Activated naive CD4-positive, alpha-beta T cell treated with anti-CD3 and anti-CD28 coated beads, Interleukin-2, amount 50 U/mL, for 24 hours (primary cell): ENCODE results near the gene INSIG1.
A peak's percentile ranks its signal among the peaks of the same experiment; 100 is the strongest.

Source experiments
- H3K27ac Mint-ChIP-seq: one replicate; pipeline ENCODE4 v1.8.0; 2021; ENCODE audit warnings: mild to moderate bottlenecking, mixed read lengths
- H3K27me3 Mint-ChIP-seq: one replicate; pipeline ENCODE4 v1.8.0; 2021; ENCODE audit warnings: mixed read lengths
- H3K36me3 Mint-ChIP-seq: one replicate; pipeline ENCODE4 v1.8.0; 2021; ENCODE audit warnings: mixed read lengths
- H3K4me1 Mint-ChIP-seq: one replicate; pipeline ENCODE4 v1.8.0; 2021; ENCODE audit warnings: mixed read lengths
- H3K4me3 Mint-ChIP-seq: one replicate; pipeline ENCODE4 v1.8.0; 2021; ENCODE audit warnings: mild to moderate bottlenecking, mixed read lengths
- H3K9me3 Mint-ChIP-seq: one replicate; pipeline ENCODE4 v1.8.0; 2021; ENCODE audit warnings: mixed read lengths

The INSIG1 gene

GRCh38 chr7:155338632-155339320 is 41.1 kb downstream of the INSIG1 start:
- Mint-ChIP-seq H3K4me1 (peaks cover 12% of the 10 kb centered on the region), H3K27ac (no peak overlapping the region), H3K27me3 (no peaks in the 10 kb centered on the region), H3K9me3 (no peaks in the 10 kb centered on the region), H3K4me3 (peak overlapping the region; percentile 71), H3K36me3 (no peaks in the 10 kb centered on the region)

GRCh38 chr7:155339474-155339873 is 41.8 kb downstream of the INSIG1 start:
- H3K27me3 Mint-ChIP-seq, result no peaks in the 10 kb centered on the region
- peaks cover 12% of the 10 kb centered on the region for H3K4me1 Mint-ChIP-seq
- no peak overlapping the region for H3K27ac Mint-ChIP-seq
- H3K9me3 Mint-ChIP-seq, result no peaks in the 10 kb centered on the region
- H3K36me3 Mint-ChIP-seq, result no peaks in the 10 kb centered on the region
- H3K4me3 Mint-ChIP-seq, result no peak overlapping the region

- no peak overlapping the region for H3K4me3 Mint-ChIP-seq
- H3K4me1 Mint-ChIP-seq, result peaks cover 14% of the 10 kb centered on the region
- no peak overlapping the region for H3K27ac Mint-ChIP-seq
- H3K9me3 Mint-ChIP-seq, result no peaks in the 10 kb centered on the region
- no peaks in the 10 kb centered on the region for H3K36me3 Mint-ChIP-seq
- H3K27me3 Mint-ChIP-seq, result no peaks in the 10 kb centered on the region
Measured at GRCh38 chr7:155340071-155340531, 42.4 kb downstream of the INSIG1 start.

- no peaks in the 10 kb centered on the region for H3K27me3 Mint-ChIP-seq
- no peaks in the 10 kb centered on the region for H3K9me3 Mint-ChIP-seq
- peak overlapping the region; percentile 4 for H3K4me3 Mint-ChIP-seq
- H3K27ac Mint-ChIP-seq, result no peak overlapping the region
- H3K36me3 Mint-ChIP-seq, result no peaks in the 10 kb centered on the region
- H3K4me1 Mint-ChIP-seq, result peaks cover 18% of the 10 kb centered on the region
Measured at GRCh38 chr7:155340721-155341120, 43.0 kb downstream of the INSIG1 start.

GRCh38 chr7:155341463-155341983 is 43.8 kb downstream of the INSIG1 start:
- Mint-ChIP-seq H3K27me3 (no peaks in the 10 kb centered on the region), H3K4me3 (no peak overlapping the region), H3K4me1 (peaks cover 18% of the 10 kb centered on the region), H3K27ac (no peak overlapping the region), H3K9me3 (no peaks in the 10 kb centered on the region), H3K36me3 (no peaks in the 10 kb centered on the region)

GRCh38 chr7:155342313-155342712 is 44.6 kb downstream of the INSIG1 start:
- Mint-ChIP-seq H3K27me3 (no peaks in the 10 kb centered on the region), H3K4me1 (peaks cover 18% of the 10 kb centered on the region), H3K4me3 (no peak overlapping the region), H3K9me3 (no peaks in the 10 kb centered on the region), H3K27ac (no peak overlapping the region), H3K36me3 (no peaks in the 10 kb centered on the region)

GRCh38 chr7:155343150-155343549 is 45.5 kb downstream of the INSIG1 start:
- Mint-ChIP-seq H3K27me3 (no peaks in the 10 kb centered on the region), H3K4me3 (no peak overlapping the region), H3K9me3 (no peaks in the 10 kb centered on the region), H3K4me1 (peaks cover 14% of the 10 kb centered on the region), H3K36me3 (no peaks in the 10 kb centered on the region), H3K27ac (no peak overlapping the region)

- no peaks in the 10 kb centered on the region for H3K36me3 Mint-ChIP-seq
- H3K4me3 Mint-ChIP-seq, result peak overlapping the region; percentile 23
- no peaks in the 10 kb centered on the region for H3K27me3 Mint-ChIP-seq
- no peaks in the 10 kb centered on the region for H3K9me3 Mint-ChIP-seq
- H3K27ac Mint-ChIP-seq, result no peak overlapping the region
- H3K4me1 Mint-ChIP-seq, result peaks cover 13% of the 10 kb centered on the region
Measured at GRCh38 chr7:155343661-155344121, 46.0 kb downstream of the INSIG1 start.

GRCh38 chr7:155344270-155344617 is 46.6 kb downstream of the INSIG1 start:
- no peak overlapping the region for H3K4me3 Mint-ChIP-seq
- peaks cover 7% of the 10 kb centered on the region for H3K4me1 Mint-ChIP-seq
- H3K27ac Mint-ChIP-seq, result peak overlapping the region; percentile 17
- H3K9me3 Mint-ChIP-seq, result no peaks in the 10 kb centered on the region
- no peaks in the 10 kb centered on the region for H3K36me3 Mint-ChIP-seq
- H3K27me3 Mint-ChIP-seq, result no peaks in the 10 kb centered on the region

GRCh38 chr7:155344618-155345433 is 47.1 kb downstream of the INSIG1 start:
- H3K27me3 Mint-ChIP-seq, result no peaks in the 10 kb centered on the region
- H3K9me3 Mint-ChIP-seq, result no peaks in the 10 kb centered on the region
- H3K4me1 Mint-ChIP-seq, result peaks cover 7% of the 10 kb centered on the region
- peak overlapping the region; percentile 38 for H3K27ac Mint-ChIP-seq
- no peaks in the 10 kb centered on the region for H3K36me3 Mint-ChIP-seq
- H3K4me3 Mint-ChIP-seq, result peak overlapping the region; percentile 84

GRCh38 chr7:155345490-155345889 is 47.8 kb downstream of the INSIG1 start:
- no peaks in the 10 kb centered on the region for H3K9me3 Mint-ChIP-seq
- no peaks in the 10 kb centered on the region for H3K27me3 Mint-ChIP-seq
- peak overlapping the region; percentile 38 for H3K27ac Mint-ChIP-seq
- peak overlapping the region; percentile 84 for H3K4me3 Mint-ChIP-seq
- no peaks in the 10 kb centered on the region for H3K36me3 Mint-ChIP-seq
- H3K4me1 Mint-ChIP-seq, result peaks cover 7% of the 10 kb centered on the region

- no peak overlapping the region for H3K4me3 Mint-ChIP-seq
- peaks cover 7% of the 10 kb centered on the region for H3K4me1 Mint-ChIP-seq
- H3K9me3 Mint-ChIP-seq, result no peaks in the 10 kb centered on the region
- peaks cover 4% of the 10 kb centered on the region for H3K27me3 Mint-ChIP-seq
- H3K36me3 Mint-ChIP-seq, result no peaks in the 10 kb centered on the region
- H3K27ac Mint-ChIP-seq, result no peak overlapping the region
Measured at GRCh38 chr7:155346285-155346684, 48.6 kb downstream of the INSIG1 start.

GRCh38 chr7:155348806-155349205 is 51.1 kb downstream of the INSIG1 start:
- Mint-ChIP-seq H3K27ac (no peak overlapping the region), H3K36me3 (no peaks in the 10 kb centered on the region), H3K27me3 (peaks cover 5% of the 10 kb centered on the region), H3K9me3 (no peaks in the 10 kb centered on the region), H3K4me3 (no peak overlapping the region), H3K4me1 (peaks cover 7% of the 10 kb centered on the region)

- Mint-ChIP-seq H3K4me1 (peaks cover 7% of the 10 kb centered on the region), H3K4me3 (no peak overlapping the region), H3K27ac (no peak overlapping the region), H3K9me3 (no peaks in the 10 kb centered on the region), H3K36me3 (no peaks in the 10 kb centered on the region), H3K27me3 (peaks cover 5% of the 10 kb centered on the region)
Measured at GRCh38 chr7:155349601-155350331, 52.1 kb downstream of the INSIG1 start.

GRCh38 chr7:155351120-155351870 is 53.6 kb downstream of the INSIG1 start:
- no peaks in the 10 kb centered on the region for H3K4me1 Mint-ChIP-seq
- H3K4me3 Mint-ChIP-seq, result no peak overlapping the region
- peaks cover 5% of the 10 kb centered on the region for H3K27me3 Mint-ChIP-seq
- H3K9me3 Mint-ChIP-seq, result no peaks in the 10 kb centered on the region
- H3K27ac Mint-ChIP-seq, result no peak overlapping the region
- no peaks in the 10 kb centered on the region for H3K36me3 Mint-ChIP-seq
